Activated naive CD4-positive, alpha-beta T cell treated with anti-CD3 and anti-CD28 coated beads, Interleukin-2, amount 50 U/mL, for 16 hours (primary cell): ENCODE measurements around the gene PHF10.
"Not testable (repeated sequence)": the region's sequence is repeated elsewhere in the genome, so short reads cannot be mapped to it uniquely, and the experiment has no call there.

ENCODE experiments used
- DNase-seq: peaks from one replicate; pipeline ENCODE4 v3.0.0-alpha.2; 2020

PHF10 gene

GRCh38 chr6:169724494-169725124, at the start of gene PHF10:
PHF10 (minus strand) TSS chr6:169724500; CDS start chr6:169723931, 569 bp downstream.
- DNase-seq = peak; percentile 80

- DNase-seq = no peak
These were observed 42.8 kb upstream of the PHF10 start for GRCh38 chr6:169766921-169767736.

- no peak for DNase-seq
These were observed 41.9 kb upstream of the PHF10 start for GRCh38 chr6:169766232-169766631.

- DNase-seq = not testable (repeated sequence)
These were observed 41.5 kb upstream of the PHF10 start for GRCh38 chr6:169765789-169766188.

GRCh38 chr6:169763881-169764280, 39.6 kb upstream of the PHF10 start:
- DNase-seq = no peak

- no peak for DNase-seq
These were observed 39.0 kb upstream of the PHF10 start for GRCh38 chr6:169763308-169763707.

- DNase-seq = no peak
These were observed 30.9 kb upstream of the PHF10 start for GRCh38 chr6:169755162-169755561.

- no peak for DNase-seq
These were observed 27.8 kb upstream of the PHF10 start for GRCh38 chr6:169752074-169752623.

GRCh38 chr6:169751242-169752073, 27.2 kb upstream of the PHF10 start, which contains the start of the genes DYNLT2 and ERMARD:
DYNLT2 (minus strand) TSS chr6:169751572; CDS start chr6:169751458, 114 bp downstream.
ERMARD (plus strand) TSS chr6:169751622; CDS start chr6:169751658, 36 bp downstream.
- DNase-seq = peak; percentile 92

GRCh38 chr6:169746556-169746955, 22.3 kb upstream of the PHF10 start:
- DNase-seq = no peak

GRCh38 chr6:169745405-169745804, 21.1 kb upstream of the PHF10 start:
- DNase-seq = no peak

- DNase-seq = no peak
These were observed 17.0 kb upstream of the PHF10 start for GRCh38 chr6:169741344-169741743.

GRCh38 chr6:169738976-169739529, 14.8 kb upstream of the PHF10 start:
- no peak for DNase-seq

- DNase-seq = no peak
These were observed 14.1 kb upstream of the PHF10 start for GRCh38 chr6:169738204-169738975.

- no peak for DNase-seq
These were observed 5.7 kb upstream of the PHF10 start for GRCh38 chr6:169729961-169730360.

- DNase-seq = no peak
These were observed 2.7 kb upstream of the PHF10 start for GRCh38 chr6:169726963-169727362.

- DNase-seq = no peak
These were observed 1.7 kb upstream of the PHF10 start for GRCh38 chr6:169726049-169726400.

GRCh38 chr6:169725125-169726048, 1.1 kb upstream of the PHF10 start:
- peak; percentile 33 for DNase-seq

- DNase-seq = peak; percentile 53
These were observed 258 bp downstream of the PHF10 start for GRCh38 chr6:169723991-169724493.

- DNase-seq = peak; percentile 74
These were observed 945 bp downstream of the PHF10 start for GRCh38 chr6:169723200-169723909.
